GDM1 (cell line): Measurements from ENCODE around the gene HNRNPR.

ENCODE experiments used
- DNase-seq: peaks from one replicate; lab custom pipeline; 2025; lab: John Stamatoyannopoulos, UW

The HNRNPR gene

GRCh38 chr1:23369335-23370013 is 25.4 kb upstream of the HNRNPR start, which contains the start of gene ZNF436:
TSS of gene ZNF436 (minus strand) at chr1:23369836. CDS start at chr1:23368005, 1,831 bp downstream.
- DNase-seq: peak; percentile 54

DNA sequence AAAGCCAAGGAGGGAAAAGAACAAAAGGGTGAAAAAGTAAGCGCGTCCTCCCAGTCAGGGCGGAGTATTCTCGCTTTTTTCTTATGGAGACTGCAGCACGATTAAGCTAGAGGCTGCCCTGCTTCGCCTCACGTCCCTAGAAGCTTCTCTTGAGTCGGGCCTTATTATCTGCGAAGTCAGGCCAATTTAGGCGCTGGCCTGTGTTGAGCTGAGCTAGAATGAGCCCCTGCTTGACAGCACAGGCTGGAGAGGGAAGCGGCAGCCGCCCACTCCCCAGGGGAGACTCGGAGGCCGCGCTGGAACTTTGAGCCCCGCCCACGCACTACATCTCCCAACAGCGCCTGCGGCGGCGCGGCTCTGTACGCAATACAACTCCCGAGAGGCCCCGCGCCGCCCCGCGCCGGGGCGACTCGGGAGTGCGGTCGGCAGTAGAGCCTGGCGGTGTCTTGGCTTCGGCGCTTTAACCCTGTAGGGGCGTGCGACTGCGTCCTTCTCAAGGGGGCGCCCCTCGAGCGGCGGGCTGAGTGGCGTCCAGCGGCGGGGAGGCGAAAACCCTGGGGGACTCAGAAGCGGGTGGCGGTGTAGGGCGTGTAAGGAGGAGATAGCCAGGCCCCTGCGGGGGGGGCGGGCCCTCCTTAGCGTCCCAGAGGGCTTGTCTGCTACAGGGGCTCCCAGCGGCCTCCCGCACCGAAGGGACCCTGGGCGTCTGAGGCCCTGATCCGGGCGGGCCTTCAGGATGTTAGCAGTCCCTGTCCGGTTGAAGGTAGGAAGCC is 24.7 kb upstream of the HNRNPR start:
- DNase-seq: peak; percentile 84

DNA sequence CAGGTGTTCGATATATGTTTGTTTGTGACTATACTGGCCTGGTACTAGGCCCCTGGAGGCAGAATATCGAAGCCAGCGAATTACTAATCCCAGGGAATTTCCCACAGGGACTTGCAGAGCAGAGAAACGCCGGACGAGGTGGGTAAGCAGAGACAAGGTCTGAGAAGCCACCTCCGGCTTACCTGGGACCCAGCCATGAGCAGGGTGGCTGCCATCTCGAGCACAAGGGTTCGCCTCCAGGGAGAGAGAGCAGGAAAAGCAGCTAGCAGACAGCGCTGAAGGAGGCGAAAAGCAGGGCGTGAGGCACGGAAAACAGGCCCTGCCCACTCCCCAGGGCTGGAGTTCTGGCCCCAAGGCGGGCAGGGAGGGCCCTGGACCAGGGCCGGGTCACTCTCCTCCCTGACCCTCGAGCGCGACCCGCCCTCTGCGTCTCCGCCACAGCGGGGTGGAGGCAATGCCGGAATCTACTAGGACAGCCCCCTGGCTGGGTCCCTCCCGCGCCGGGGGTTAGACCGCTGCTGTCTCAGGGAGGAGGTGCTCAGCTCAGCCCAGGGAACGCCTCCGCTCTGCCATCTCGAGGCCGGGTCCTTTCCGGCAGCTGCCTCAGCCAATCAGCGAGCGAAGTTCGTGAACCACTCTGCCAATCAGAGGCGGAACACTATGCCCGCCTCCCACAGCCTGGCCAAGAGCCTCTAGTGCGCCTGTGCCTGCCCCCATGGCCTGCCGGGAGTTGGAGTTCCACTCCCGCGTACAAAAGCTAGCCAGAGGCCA is 23.9 kb upstream of the HNRNPR start:
- peak; percentile 99 for DNase-seq

- DNase-seq: no peak
Observed at GRCh38 chr1:23367451-23367790, 23.3 kb upstream of the HNRNPR start.

DNA sequence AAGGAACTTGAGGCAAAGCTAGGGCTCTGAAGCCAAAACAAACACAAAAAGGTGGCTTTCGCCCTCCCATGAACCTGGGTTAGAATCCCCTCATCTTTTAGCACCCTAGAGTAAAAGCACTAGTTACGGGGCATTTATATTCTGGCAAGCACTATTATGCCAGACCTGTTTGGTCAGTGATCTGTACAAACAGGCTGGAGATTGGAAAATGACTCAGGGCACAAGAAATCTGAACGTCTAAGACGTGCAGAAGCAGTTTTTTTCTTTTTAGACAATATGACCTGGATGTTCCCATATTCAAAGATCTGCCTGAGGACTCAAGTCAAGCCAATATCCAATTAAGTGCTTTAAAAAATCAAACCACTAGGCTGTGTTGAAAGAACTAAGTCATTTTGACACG is 22.5 kb upstream of the HNRNPR start:
- DNase-seq: no peak

DNA sequence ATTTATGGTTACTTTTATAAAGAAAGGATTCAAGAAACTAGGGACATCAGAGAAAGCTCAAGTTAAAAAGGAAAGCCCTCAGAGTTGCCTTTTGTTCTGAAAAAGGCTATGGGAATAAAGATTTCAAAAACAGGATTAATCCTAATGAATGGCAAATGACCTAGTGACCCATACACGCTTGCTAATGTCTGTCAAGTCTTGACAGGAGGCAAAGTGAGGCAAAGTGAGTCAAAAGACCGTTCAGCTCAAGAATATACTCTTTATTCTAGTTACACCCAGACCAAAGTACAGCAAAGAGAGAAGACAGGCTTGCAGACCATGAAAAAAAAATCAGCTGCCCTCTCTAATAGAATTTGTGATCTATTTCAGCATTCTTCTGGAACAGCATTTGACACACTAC is 22.1 kb upstream of the HNRNPR start:
- no peak for DNase-seq

DNA sequence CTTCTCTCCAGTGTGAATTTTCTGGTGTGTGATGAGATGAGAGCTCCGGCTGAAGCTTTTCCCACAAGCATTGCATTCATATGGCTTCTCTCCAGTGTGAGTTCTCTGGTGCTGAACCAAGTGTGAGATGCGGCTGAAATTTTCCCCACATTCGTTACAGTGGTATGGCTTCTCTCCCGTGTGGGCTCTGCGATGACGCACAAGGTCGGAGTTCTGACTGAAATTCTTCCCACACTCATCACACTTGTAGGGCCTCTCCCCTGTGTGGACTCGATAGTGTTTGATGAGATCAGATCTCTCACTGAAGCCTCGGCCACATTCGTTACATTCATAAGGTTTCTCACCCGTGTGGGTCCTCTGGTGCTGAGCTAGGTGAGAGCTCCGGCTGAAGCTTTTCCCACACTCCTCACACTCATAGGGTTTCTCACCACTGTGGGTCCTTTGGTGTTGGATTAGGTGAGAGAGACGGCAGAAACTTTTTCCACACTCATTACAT is 18.2 kb upstream of the HNRNPR start:
- no peak for DNase-seq

GRCh38 chr1:23358310-23358875 is 14.3 kb upstream of the HNRNPR start:
- no peak for DNase-seq

GRCh38 chr1:23357138-23357908 is 13.2 kb upstream of the HNRNPR start:
- no peak for DNase-seq

DNA sequence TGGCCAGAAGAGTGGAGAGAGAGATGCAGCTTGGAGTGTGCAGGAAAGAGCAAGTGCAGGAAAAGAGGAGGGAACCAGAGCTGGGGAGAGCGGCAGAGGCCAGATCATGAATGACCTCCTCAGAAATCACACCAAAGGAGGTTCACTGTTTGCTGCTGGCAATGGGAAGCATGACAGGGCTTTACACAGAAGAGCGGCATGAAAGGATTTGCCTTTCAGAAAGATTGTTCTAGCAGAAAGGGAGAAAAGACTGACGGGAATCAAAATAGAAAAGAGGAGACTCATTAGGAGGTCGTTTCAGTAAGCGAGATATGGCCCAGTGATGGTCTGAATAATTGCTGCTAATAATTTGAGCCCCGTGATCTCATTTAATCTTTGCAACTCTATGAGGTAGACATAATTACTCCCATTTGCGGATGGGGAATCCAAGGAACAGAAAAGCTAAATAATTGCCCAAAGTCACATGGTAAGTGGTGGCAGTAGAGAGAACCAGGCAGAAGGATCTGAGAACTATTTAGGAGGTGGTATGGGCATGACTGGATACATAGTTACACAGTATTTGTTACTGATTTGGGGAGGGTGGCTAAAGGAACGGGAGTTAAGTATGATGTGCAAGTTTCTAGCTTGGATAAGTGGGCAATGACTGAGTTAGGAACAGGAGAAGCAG is 12.5 kb upstream of the HNRNPR start:
- DNase-seq: no peak

GRCh38 chr1:23354245-23354644 is 10.2 kb upstream of the HNRNPR start:
- DNase-seq: peak; percentile 7

- no peak for DNase-seq
Observed at GRCh38 chr1:23352096-23352695, 8.1 kb upstream of the HNRNPR start.

DNA sequence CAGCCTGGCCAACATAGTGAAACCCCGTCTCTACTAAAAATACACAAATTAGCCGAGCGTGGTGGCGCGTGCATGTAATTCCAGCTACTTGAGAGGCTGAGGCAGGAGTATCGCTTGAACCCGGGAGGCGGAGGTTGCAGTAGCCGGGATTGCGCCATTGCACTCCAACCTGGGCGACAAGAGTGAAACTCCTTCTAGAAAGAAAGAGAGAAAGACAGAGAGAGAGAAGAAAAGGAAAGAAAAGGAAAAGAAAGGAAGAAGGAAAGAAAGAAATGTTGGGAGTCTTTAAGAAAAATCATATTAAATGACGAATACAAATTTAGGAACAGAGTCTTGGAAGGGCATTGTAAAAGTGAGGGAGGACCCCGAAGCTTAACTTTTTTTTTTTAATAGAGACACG is 1.8 kb upstream of the HNRNPR start:
- no peak for DNase-seq

- DNase-seq: no peak
Observed at GRCh38 chr1:23344987-23345472, 946 bp upstream of the HNRNPR start.

DNA sequence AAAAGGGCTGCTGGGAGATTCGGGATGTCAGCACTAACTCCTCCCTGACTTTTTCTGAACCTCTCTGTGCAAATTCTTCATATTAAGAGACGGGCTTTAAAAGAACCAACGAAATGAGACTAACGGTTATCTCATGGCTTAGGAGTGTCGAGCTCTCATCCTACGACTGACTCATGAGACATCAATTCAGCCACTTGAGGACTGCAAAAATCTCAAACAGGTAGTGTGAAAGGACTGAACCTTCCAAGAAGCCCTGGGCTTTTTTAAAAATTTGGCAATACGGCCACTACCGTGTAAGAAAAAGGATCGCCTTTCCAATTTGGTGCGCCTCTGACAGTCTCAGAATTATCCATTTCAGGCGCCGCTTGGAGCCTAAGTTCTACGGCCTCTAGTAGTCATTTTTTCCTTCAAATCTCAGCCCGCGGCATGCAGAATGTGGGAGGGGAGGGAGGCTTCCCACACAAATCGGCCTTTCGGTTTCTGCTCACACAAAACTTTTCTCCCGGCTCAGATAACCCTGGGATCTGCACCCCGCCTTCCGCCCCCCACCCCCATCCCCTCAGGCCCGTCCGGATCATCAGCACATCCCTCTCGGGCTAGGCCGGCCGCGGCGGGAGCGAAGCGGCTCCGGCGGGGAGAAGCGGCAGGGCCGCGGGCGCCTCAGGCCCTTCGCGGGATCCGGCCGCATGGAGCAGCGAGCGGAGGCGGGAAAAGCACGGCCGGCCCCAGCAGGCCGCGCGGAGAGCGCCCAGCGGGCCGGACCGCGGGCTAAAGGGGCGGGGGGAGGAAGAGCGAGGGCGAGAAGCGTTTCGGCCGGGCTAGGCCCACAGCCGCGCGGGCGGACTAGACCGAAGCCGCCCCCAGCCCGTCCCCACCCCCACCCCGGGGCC is 618 bp downstream of the HNRNPR start:
- no peak for DNase-seq

GRCh38 chr1:23341931-23342692 is 2.0 kb downstream of the HNRNPR start:
- no peak for DNase-seq

- no peak for DNase-seq
Observed at GRCh38 chr1:23339632-23340031, 4.5 kb downstream of the HNRNPR start.

GRCh38 chr1:23337869-23338268 is 6.2 kb downstream of the HNRNPR start:
- no peak for DNase-seq

GRCh38 chr1:23331713-23332112 is 12.4 kb downstream of the HNRNPR start:
- DNase-seq: no peak
